ENCODE measurements around the gene CRADD. TPM values are rescaled to one million over a fixed set of nuclear protein-coding genes. Genes with fewer than 3 reads are reported as not detected.

CRADD gene
- total RNA-seq, 6 donors from 2014 or later, result 13.7 to 40.7 (median 29.0) TPM

GRCh38 chr12:93762059-93762719 is 85.0 kb downstream of the CRADD start:
- no peak for ATAC-seq (ENCODE audit: low FRiP score in 2 of 2)
- TF ChIP-seq EP300 (IDR thresholded peaks at IDR 0.05) (no peak), POLR2AphosphoS5 (IDR thresholded peaks at IDR 0.05) (no peak), CTCF (IDR thresholded peaks at IDR 0.05) (no peak), POLR2A (IDR thresholded peaks at IDR 0.05) (no peak)
- no peak for DNase-seq
- H3K4me1 ChIP-seq, result peaks cover 18 to 29% (median 23%) of the 10 kb centered on the region in 4 donors
- H3K4me3 ChIP-seq, result no peak overlapping the region
- WGBS, 2 donors, result 75 to 76% methylated on average over 3 of the region's 3 CpGs
- H3K27ac ChIP-seq, result peak overlapping the region in 1 of 4 donors; percentile 59
- H3K27me3 ChIP-seq, result no peaks in the 10 kb centered on the region
- H3K9me3 ChIP-seq, result no peaks in the 10 kb centered on the region
- H3K36me3 ChIP-seq, result no peaks in the 10 kb centered on the region

GRCh38 chr12:93762912-93763553 is 85.9 kb downstream of the CRADD start:
- Histone ChIP-seq H3K27ac (no peak overlapping the region), H3K27me3 (no peaks in the 10 kb centered on the region)

GRCh38 chr12:93763746-93764147 is 86.6 kb downstream of the CRADD start:
- Histone ChIP-seq H3K4me1 (peaks cover 25 to 36% (median 29%) of the 10 kb centered on the region in 4 donors), H3K9me3 (no peaks in the 10 kb centered on the region), H3K36me3 (no peaks in the 10 kb centered on the region), H3K27ac (no peak overlapping the region), H3K4me3 (no peak overlapping the region), H3K27me3 (no peaks in the 10 kb centered on the region)
- 87 to 88% methylated on average over 3 of the region's 3 CpGs for WGBS, 2 donors
- TF ChIP-seq POLR2AphosphoS5 (IDR thresholded peaks at IDR 0.05) (no peak), CTCF (IDR thresholded peaks at IDR 0.05) (no peak), EP300 (IDR thresholded peaks at IDR 0.05) (no peak), POLR2A (IDR thresholded peaks at IDR 0.05) (no peak)
- DNase-seq (no peak), ATAC-seq (ENCODE audit: low FRiP score in 2 of 2) (no peak)

More at GRCh38 chr12:93762912-93763553, 85.9 kb downstream of the CRADD start:
- DNase-seq (no peak), ATAC-seq (ENCODE audit: low FRiP score in 2 of 2) (no peak)
- WGBS, 2 donors, result 93 to 94% methylated on average over 3 of the region's 3 CpGs
- Histone ChIP-seq H3K9me3 (no peaks in the 10 kb centered on the region), H3K36me3 (no peaks in the 10 kb centered on the region), H3K4me1 (peaks cover 26 to 37% (median 28%) of the 10 kb centered on the region in 4 donors), H3K4me3 (no peak overlapping the region)
- TF ChIP-seq POLR2AphosphoS5 (IDR thresholded peaks at IDR 0.05) (no peak), EP300 (IDR thresholded peaks at IDR 0.05) (no peak), POLR2A (IDR thresholded peaks at IDR 0.05) (no peak), CTCF (IDR thresholded peaks at IDR 0.05) (no peak)

- peak overlapping the region in 2 of 4 donors; percentile 42 to 68 for H3K27ac ChIP-seq
- no peaks in the 10 kb centered on the region for H3K27me3 ChIP-seq
- ATAC-seq (ENCODE audit: low FRiP score in 2 of 2), result no peak
- H3K36me3 ChIP-seq, result no peaks in the 10 kb centered on the region
- H3K9me3 ChIP-seq, result no peaks in the 10 kb centered on the region
- no peak overlapping the region for H3K4me3 ChIP-seq
- TF ChIP-seq CTCF (IDR thresholded peaks at IDR 0.05) (no peak), POLR2A (IDR thresholded peaks at IDR 0.05) (no peak), EP300 (IDR thresholded peaks at IDR 0.05) (no peak), POLR2AphosphoS5 (IDR thresholded peaks at IDR 0.05) (no peak)
- 83 to 95% methylated on average over 2 of the region's 2 CpGs for WGBS, 2 donors
- no peak for DNase-seq
- H3K4me1 ChIP-seq, result peaks cover 13 to 25% (median 19%) of the 10 kb centered on the region in 4 donors
These were observed 89.2 kb downstream of the CRADD start for GRCh38 chr12:93766371-93766770.
